Neural progenitor cell (in vitro differentiated cells): Measurements from ENCODE around the gene TYW5.

Experiments used
- CTCF ChIP-seq: fragments of 200-600 bp; sonication (generic); IDR thresholded peaks from 2 replicates; pipeline ENCODE4 v1.5.1; 2017; ENCODE audit warnings: antibody characterized with exemption, mild to moderate bottlenecking
- EZH2phosphoT487 ChIP-seq: fragments of 200-600 bp; sonication (generic); IDR thresholded peaks from 2 replicates; pipeline ENCODE4 v1.6.1; 2017; ENCODE audit warnings: antibody characterized with exemption

- TF ChIP-seq CTCF: no peak
- no peak for TF ChIP-seq EZH2phosphoT487
Observed at GRCh38 chr2:199903111-199903510, 52.2 kb downstream of the TYW5 start.
